Activated gamma-delta T cell treated with Interleukin-2 at 50 U/mL for 16 hours (primary cell): ENCODE measurements around the gene L2HGDH.

Source experiments
- DNase-seq: peaks from one replicate; pipeline ENCODE4 v3.0.0-alpha.2; 2020

Gene L2HGDH

GRCh38 chr14:50272498-50272897, 39.5 kb downstream of the L2HGDH start:
- no peak for DNase-seq

GRCh38 chr14:50270932-50271331, 41.1 kb downstream of the L2HGDH start:
- DNase-seq = no peak

GRCh38 chr14:50265029-50265428, 47.0 kb downstream of the L2HGDH start:
- no peak for DNase-seq

GRCh38 chr14:50263321-50263720, 48.7 kb downstream of the L2HGDH start:
- no peak for DNase-seq

DNA sequence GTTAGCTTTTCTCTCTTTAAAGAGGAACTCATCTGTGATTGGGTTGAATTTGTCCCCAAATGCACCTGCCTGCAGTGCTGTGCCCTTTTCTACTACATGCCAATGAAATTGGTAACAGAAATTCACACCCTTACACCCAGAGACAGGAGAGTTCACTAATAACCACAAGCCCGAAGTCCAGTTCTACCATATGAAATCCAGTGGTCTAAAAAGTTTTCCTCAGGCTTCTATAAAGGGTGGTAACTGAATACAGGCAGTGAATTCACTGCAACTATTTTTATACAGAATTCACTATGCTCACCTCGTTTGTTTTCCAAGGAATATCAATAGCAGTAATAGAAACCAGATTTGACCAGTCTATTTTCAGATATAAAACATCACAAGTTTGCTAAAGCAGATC, 49.2 kb downstream of the L2HGDH start:
- DNase-seq = no peak

DNA sequence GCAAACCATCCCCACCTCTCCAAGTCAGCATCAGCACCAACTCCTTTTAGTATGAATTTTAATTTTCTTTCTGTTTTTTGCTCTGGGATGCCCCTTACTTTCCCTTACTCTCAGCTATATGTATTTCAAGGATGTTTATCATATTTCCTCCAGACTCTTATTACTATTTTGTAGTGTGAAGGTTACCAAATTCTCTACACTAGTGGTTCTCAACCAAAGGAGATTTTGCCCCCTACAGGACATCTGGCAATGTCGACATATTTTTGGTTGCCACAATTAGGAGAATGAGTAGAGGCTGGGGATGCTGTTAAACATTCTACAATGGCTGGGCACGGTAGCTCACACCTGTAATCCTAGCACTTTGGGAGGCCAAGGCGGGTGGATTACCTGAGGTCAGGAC, 51.5 kb downstream of the L2HGDH start:
- DNase-seq = no peak

- no peak for DNase-seq
These were observed 52.0 kb downstream of the L2HGDH start for GRCh38 chr14:50260072-50260471.

- no peak for DNase-seq
These were observed 54.3 kb downstream of the L2HGDH start for GRCh38 chr14:50257732-50258131.

GRCh38 chr14:50254248-50254647, 57.8 kb downstream of the L2HGDH start:
- DNase-seq = no peak

- no peak for DNase-seq
These were observed 62.8 kb downstream of the L2HGDH start for GRCh38 chr14:50249136-50249775.

- no peak for DNase-seq
These were observed 64.8 kb downstream of the L2HGDH start for GRCh38 chr14:50247245-50247644.

DNA sequence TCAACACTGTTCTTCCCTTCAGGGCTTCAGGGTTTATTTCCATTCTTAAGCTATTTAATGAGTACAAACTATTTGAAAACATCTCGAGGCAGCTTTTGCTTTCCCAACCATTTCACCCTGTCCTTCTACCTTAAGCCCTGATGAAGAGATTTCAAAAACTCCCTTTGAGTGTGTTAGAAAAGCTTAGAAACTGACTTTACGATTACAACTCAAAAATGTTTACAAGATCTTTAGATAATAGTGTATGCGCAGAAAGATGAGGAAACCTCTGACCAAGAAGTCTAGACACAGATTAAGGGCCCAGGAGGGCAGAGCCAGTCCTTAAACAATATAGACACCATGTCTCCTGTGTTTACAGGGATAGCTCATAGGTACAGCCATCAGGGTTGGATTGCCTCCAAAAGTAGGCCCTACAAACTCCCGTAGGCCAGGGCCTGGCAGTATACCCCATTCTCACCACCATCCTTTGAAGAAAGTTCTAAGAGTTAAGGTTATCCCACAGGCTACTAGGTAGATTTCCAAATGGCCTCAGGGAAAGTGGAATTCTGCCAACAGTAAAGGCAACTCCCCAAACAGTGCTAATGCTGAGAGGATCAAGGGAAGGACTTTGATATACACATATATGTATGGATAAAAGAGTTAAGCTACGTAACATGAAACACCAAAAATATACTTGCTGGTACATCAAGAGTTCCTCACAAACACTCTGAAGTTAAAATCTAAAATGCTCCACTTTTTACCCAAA, 69.3 kb downstream of the L2HGDH start:
- DNase-seq = no peak

- DNase-seq = no peak
These were observed 69.9 kb downstream of the L2HGDH start for GRCh38 chr14:50242096-50242495.

GRCh38 chr14:50237427-50237826, 74.6 kb downstream of the L2HGDH start:
- no peak for DNase-seq

GRCh38 chr14:50233951-50234250, 78.1 kb downstream of the L2HGDH start:
- DNase-seq = no peak

DNA sequence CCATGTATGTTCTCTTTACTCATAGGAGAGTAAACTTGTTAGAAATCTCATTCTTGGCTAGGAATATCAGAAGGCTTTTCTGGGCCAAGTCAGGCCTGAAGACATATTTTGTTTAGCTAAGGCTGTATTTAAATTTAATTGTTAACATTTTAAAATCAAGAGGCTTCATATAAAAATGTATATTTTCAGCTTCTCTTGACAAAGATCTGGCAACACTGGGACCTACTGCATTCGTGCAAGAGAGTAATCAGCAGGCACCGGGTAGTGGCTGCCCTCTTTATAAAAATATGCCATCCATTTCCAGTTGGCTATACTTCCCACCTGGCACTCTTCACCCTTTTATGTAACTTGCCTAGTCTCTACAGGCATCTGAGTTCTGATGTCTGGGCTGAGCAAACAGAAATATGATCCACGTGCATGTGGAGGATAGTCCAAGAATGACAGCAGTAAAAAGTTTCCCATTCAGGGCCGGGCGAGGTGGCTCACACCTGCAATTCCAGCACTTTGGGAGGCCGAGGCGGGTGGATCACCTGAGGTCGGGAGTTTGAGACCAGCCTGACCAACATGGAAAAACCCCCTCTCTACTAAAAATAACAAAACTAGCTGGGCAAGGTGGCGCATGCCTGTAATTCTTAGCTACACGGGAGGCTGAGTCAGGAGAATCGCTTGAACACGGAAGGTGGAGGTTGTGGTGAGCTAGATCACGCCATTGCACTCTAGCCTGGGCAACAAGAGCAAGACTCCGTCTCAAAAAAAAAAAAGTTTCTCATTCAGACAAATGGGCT, 78.7 kb downstream of the L2HGDH start:
- DNase-seq = no peak

DNA sequence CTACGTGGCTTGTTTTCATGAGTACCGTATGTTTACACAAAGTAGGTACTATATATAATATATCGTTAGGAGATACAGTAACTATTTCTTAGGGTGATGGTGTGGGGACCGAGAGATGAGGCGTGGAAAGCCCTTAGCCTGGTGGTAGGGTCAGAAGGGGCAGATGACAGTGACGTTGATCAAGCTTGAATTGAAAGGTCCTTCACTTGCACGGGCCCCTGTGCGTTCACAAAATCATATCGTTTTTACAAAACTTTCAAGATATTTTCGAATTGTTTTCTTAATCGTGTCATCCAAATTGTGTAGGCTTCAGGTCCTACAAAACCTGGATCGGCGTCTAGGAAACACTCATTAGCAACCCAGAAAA, 79.8 kb downstream of the L2HGDH start:
- DNase-seq = no peak

DNA sequence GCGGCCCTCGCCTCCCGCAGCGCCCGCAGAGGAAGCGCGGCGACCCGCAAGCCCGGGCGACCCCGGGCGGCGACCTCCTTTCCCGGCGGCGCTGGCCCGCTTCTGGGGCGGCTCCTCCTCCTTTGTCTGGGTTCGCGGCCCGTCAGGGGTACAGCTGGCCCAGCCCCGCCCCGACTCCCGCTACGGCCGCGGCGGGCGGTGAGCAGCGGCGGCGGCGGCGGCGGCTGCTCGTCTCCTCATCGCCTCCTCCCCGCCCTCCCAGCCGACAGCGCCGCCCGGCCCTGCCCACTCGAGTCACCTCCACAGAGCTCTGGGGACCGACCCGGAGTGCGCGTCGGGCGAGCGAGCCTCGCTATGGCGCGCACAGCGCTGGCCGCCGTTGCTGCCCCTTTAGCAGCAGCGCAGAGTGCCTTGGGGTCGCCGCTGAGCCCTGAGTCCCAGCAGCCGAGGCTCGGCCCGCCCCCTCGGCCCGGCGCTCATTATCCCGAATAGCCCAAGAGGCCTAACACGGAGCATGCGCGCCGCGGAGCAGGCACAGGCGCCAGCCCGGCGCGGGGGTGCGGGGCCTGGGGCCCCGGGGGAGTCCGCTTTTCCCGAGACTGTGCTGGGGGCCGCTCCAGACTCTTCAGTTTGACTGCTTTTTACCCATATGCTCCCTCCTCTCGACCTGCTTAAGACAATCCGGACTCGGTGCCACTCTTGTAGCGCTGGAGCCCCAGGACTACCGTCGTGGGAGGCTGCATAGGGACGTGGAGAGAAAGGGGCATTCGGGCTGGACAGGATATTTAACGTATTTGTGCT, 80.4 kb downstream of the L2HGDH start, which contains the start of gene SOS2:
TSS of gene SOS2 (minus strand) at position 104 of the 801 bp plus-strand sequence. CDS start 295 bp downstream, outside the sequence.
- peak; percentile 80 for DNase-seq

DNA sequence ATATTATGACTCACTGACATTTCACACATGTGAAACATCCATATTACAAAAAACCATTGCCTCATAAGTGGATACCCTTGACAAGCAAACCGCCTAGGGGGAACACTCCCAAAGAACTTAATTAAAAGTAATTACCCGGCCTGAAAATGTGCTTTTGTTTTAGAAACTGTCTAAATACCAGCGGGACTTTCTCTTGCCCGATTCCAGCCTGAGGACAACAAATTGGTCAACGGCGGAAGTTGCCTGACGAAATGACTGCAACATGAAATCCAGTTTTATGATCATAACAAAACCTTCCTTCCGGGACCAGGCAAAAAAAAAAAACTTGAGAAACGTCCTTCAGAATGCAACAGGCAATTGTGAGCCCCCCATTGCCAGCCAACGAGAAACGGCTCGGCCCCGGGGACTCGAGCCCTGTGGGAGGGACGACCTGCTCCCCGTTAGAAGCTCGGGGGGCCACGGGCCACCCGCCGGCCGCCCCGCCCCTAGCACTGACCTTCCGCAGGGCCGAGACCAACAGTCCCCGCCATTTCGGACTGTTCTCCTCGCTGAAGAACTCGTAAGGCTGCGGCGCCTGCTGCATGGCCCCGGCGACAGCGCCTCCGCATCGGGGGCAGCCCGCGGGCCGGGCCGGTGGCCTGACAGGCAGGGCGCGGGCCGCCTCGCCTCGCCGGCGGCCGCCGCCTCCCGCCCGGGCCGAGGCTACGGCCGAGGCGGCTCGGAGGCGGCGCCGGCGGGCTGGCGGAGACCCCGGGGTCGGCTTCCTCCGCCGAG, 81.1 kb downstream of the L2HGDH start:
- DNase-seq = peak; percentile 19

GRCh38 chr14:50230401-50230700, 81.7 kb downstream of the L2HGDH start:
- no peak for DNase-seq

GRCh38 chr14:50229681-50230080, 82.3 kb downstream of the L2HGDH start:
- DNase-seq = no peak

- no peak for DNase-seq
These were observed 83.7 kb downstream of the L2HGDH start for GRCh38 chr14:50228313-50228712.

GRCh38 chr14:50225974-50226297, 86.1 kb downstream of the L2HGDH start:
- no peak for DNase-seq
